ENCODE measurements around the gene CSF3R.

The CSF3R gene

GRCh38 chr1:36482724-36483388, at the start of gene CSF3R:
CSF3R (minus strand) TSS chr1:36482913; CDS start chr1:36479496, 3,417 bp downstream.
- no peak for DNase-seq

GRCh38 chr1:36531833-36532232, 49.1 kb upstream of the CSF3R start:
- no peak for DNase-seq

- DNase-seq: no peak
Measured at GRCh38 chr1:36530791-36531190, 48.1 kb upstream of the CSF3R start.

- no peak for DNase-seq
Measured at GRCh38 chr1:36530261-36530660, 47.5 kb upstream of the CSF3R start.

- DNase-seq: no peak
Measured at GRCh38 chr1:36529769-36530260, 47.1 kb upstream of the CSF3R start.

- DNase-seq: no peak
Measured at GRCh38 chr1:36528361-36529349, 45.9 kb upstream of the CSF3R start.

- DNase-seq: no peak
Measured at GRCh38 chr1:36525166-36525565, 42.5 kb upstream of the CSF3R start.

- DNase-seq: no peak
Measured at GRCh38 chr1:36524359-36525062, 41.8 kb upstream of the CSF3R start.

GRCh38 chr1:36523850-36524249, 41.1 kb upstream of the CSF3R start:
- no peak for DNase-seq

GRCh38 chr1:36523230-36523495, 40.5 kb upstream of the CSF3R start:
- no peak for DNase-seq

- DNase-seq: no peak
Measured at GRCh38 chr1:36522461-36523229, 39.9 kb upstream of the CSF3R start.

GRCh38 chr1:36522021-36522420, 39.3 kb upstream of the CSF3R start:
- no peak for DNase-seq

- no peak for DNase-seq
Measured at GRCh38 chr1:36520771-36521420, 38.2 kb upstream of the CSF3R start.

GRCh38 chr1:36520056-36520455, 37.3 kb upstream of the CSF3R start:
- no peak for DNase-seq

GRCh38 chr1:36517011-36517771, 34.5 kb upstream of the CSF3R start:
- DNase-seq: no peak

GRCh38 chr1:36516372-36517010, 33.8 kb upstream of the CSF3R start:
- no peak for DNase-seq

- no peak for DNase-seq
Measured at GRCh38 chr1:36515315-36516138, 32.8 kb upstream of the CSF3R start.

GRCh38 chr1:36514501-36514900, 31.8 kb upstream of the CSF3R start:
- no peak for DNase-seq

- DNase-seq: no peak
Measured at GRCh38 chr1:36513676-36514473, 31.2 kb upstream of the CSF3R start.
